Measurements from ENCODE around the gene ST7. TPM values are rescaled to one million over a fixed set of nuclear protein-coding genes. Genes with fewer than 3 reads are reported as not detected.

Gene ST7
- total RNA-seq, 1 experiment from 2014 or later: 14.7 TPM

DNA sequence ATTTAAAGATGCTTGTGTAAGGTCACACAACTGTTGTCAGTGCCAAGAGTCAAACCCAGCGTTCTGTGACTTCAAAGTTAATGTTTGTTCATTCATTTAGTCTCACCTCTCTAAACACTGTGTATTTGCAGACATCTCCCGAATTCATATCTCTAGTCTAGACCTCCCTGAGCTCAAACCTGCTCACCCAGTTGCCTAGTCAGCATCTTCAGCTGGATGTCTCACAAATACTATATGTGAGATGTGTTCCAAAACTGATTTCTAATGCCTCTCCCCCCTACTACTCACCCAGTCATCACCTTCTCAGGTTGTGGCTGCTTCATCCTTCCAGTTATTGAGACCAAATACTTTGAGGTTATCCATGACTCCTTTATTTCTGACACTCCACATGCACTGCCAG lies 91.4 kb downstream of the ST7 start:
- in situ Hi-C loops (cut with HindIII; ENCODE audit: low sequenced_read_pairs): no loop called here
- DNase-seq (ENCODE audit: low spot score): no peak

DNA sequence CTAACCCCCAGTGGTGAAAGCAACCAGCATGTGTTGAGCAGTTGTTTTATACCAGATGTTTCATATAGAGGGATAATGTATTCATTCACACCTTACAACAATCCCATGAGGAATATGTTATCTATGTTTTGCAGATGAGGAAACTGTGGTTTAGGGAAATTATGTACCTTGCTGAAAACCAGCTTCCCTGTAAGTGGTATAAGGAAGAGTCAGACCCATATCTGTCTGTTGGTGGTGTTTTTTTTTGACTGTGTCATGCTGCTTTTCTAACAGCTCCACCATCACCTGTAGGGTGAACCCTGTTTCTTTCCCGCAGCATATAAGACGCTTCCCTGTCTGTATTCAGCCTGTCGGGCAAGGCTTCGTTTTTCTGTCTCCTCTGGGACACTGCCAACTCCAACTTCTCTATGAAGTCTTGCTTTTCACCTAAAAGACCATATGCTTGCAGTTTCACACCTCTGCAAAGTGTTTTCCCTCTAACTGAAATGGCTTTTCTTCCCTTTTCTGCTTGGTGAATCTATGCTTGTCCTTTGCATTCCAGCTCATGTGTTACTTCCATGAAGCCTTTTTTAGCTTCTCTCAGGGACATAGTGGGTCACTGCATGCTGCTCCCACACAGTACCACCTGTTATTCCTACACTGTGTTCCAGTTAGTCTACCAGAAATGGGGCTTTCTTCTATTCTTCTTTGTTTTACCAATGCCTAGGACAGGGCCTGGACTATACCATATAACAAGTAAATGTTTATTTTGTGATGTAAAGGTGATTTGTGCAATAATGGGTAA lies 92.8 kb downstream of the ST7 start:
- DNase-seq (ENCODE audit: low spot score): peak; percentile 80
- in situ Hi-C loops (cut with HindIII; ENCODE audit: low sequenced_read_pairs): no loop called here

DNA sequence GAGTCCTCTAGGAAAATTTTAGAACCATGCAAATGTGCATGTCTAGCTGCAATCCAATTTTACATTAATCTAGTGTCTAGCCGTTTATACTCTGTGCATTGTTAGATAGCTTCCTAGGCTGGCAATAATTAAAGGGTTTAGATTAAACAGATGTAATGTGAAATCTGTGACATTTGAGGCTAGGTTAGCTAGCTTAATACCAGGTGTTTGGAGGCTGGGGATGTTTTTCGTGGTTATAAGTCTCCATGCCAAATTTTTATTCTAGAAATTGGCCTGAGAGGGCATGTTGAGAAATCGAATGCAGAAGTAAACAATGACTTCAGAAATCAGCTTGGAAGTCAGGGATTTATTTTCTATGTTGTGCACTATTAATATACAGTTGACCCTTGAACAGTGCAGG lies 94.2 kb downstream of the ST7 start:
- in situ Hi-C loops (cut with HindIII; ENCODE audit: low sequenced_read_pairs): no loop called here
- DNase-seq (ENCODE audit: low spot score): no peak

DNA sequence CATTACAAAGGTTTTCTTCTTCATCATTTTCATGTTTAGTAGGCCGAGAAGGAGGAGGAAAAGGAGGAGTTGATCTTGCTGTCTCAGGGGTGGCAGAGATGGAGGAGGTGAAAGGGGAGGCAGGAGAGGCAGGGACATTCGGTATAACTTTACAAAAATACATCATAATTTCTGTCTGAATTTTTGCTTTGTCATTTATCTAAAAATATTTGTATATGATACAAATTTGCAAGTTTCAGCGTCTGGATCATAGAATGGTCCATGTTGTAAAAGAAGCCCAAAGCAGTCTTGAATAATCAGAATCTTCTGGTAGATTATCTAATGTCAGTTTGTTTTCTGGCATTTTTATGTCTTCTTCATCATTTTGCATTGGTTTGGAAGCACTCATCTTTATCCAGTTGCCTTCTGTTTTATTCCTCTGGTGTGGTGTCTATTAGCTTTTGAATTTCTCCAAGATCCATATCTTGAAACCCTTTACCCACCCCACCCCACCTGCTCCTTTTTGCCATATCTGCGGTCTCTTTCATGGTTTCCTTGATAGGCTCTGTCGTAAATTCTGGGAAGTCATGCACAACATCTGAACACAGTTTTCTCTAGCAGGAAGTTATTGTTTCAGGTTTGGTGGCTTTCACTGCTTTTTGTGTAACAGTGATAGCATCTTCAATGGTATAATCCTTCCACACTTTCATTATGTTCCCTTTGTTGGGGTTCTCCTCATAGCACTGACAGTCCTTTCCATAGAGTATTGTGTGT lies 95.0 kb downstream of the ST7 start:
- in situ Hi-C loops (cut with HindIII; ENCODE audit: low sequenced_read_pairs): no loop called here

DNA sequence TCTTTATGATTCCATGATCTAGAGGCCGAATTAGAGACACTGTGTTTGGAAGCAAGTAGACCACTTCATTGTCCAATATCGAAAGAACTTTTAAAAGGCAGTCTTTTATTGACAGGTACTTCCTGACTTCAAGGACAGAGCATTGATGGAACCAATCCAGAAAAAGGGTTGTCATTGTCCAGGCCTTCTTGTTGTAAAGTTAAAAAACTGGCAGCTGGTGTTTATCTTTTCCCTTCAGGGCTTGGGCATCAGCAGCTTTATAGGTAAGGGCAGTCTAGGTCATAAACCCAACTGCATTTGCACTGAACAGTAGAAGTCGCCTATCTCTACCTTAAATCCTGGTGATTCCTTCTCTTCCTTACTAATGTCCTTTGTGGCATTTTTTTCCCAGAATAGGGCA lies 95.6 kb downstream of the ST7 start:
- no peak for DNase-seq (ENCODE audit: low spot score)
- in situ Hi-C loops (cut with HindIII; ENCODE audit: low sequenced_read_pairs): no loop called here

More for the DNA sequence above, 95.0 kb downstream of the ST7 start:
- no peak for DNase-seq (ENCODE audit: low spot score)

DNA sequence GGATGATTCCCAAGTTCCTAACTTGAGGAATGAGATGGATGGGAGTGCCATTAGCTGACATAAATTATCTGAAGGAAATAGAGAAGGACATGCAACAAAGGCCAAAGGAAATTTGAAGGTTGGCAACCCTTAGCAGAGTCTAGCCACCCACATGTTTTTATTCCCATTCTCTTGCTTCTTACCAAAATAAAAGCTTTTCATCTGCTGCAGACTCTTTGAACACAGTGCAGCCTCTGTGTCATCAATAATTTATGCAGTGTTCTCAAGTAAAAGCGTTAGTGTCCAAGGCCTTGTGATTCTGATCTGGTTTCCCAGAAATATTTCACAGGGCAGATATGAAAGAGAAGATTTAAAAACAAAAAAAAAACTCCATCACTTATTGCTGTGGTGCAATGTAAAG lies 98.5 kb downstream of the ST7 start:
- in situ Hi-C loops (cut with HindIII; ENCODE audit: low sequenced_read_pairs): no loop called here
- no peak for DNase-seq (ENCODE audit: low spot score)

DNA sequence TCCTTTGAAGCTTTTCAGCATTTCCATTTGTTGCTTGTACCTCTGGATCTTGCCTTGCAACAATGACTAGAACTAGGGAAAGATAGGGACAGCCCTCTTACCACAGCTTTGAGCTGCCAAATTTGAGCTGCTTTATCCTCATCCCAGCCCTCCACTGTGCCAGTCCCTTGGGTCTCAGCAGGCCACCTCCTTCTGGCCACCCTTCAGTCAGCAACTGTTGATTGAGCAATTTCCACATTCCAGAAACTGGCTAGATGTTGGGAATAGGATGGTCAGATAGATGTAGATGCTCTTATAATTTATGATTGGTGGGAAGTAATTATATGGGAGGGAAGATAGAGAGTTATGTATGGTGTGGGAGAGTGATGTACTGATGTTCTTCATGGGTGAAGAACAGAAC lies 100.1 kb downstream of the ST7 start:
- DNase-seq (ENCODE audit: low spot score): no peak
- in situ Hi-C loops (cut with HindIII; ENCODE audit: low sequenced_read_pairs): no loop called here

DNA sequence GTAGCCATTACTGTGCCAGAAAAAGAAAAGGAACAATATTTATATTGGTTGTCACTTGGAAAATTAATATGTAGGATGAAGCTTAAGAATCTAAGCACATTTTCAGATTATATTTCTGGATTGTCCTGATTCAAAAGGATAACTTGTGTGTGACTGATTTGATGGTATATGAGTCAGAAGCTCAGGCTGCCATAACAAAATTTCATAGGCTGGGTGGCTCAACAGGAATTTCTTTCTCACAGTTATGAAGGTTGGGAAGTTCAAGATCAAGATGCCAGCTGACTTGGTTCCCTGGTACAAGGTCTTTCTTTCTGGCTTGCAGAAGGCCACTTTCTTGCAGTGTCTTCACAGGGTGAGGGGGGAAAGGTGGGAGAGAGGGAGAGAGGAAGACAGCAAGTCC lies 108.5 kb downstream of the ST7 start:
- in situ Hi-C loops (cut with HindIII; ENCODE audit: low sequenced_read_pairs): no loop called here

DNA sequence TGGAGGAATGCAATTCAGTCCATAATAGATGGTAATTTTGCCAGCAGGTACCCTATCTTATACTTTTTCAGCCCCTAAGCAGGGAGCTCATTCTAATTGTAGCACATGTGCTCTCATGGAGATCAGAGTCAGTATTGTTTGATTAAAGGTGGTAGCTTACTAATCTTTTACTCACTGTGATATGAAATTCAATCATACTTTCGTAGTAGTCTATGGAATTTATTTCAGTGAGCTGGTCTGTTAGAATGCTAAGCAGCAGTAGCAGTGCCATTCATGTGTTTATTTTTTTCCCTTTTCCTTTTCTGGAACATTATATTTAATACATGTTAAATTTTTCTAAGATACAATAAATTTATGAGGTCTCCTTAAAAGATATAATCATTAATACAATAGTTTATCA lies 109.0 kb downstream of the ST7 start:
- in situ Hi-C loops (cut with HindIII; ENCODE audit: low sequenced_read_pairs): no loop called here
- no peak for DNase-seq (ENCODE audit: low spot score)

More for the DNA sequence above, 108.5 kb downstream of the ST7 start:
- DNase-seq (ENCODE audit: low spot score): no peak

DNA sequence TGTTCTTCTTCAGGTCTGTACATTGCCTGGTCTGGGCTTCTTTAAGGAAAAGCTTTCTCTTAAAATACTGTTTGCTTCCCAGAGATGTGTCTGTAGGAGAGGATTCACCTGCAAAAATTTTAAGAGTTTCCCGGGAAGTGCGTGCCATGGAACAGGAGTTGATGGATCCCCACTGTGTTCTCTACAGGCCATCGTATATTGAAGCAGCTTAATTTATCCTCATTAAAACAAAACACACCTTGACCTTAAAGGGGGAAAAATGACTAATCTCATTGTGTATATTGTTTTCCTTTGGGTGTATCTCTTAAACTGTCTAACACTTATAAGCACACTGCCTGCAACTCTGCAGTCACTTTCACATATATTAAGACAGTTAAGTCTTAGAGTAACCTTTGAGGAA lies 111.4 kb downstream of the ST7 start:
- in situ Hi-C loops (cut with HindIII; ENCODE audit: low sequenced_read_pairs): no loop called here

DNA sequence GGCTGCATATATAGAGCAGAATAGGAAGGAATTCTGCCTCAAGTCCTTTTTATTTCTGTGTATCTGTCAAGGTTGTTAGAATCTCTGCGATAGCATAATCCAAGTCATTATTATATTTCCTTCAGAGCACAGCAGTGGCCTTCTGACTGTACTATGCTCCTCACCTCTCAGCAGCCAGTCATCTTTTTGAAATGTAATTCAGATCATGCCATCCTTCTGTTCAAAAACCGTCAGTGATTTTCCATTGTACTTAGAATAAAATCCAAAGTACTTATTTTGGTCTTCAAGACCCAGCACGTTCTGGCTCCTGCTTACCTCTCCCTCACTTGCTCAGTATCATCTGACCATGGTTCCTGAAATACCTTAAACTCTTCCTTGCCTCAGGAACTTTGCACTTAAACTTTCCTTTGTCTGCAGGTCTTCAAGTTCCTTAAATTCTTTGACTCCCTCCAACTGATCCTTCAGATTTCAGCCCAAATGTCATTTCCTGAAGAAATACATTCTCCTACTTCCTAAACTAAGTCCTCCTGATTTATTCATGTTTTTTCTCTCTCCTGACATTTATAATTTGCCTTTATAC lies 112.4 kb downstream of the ST7 start:
- in situ Hi-C loops (cut with HindIII; ENCODE audit: low sequenced_read_pairs): no loop called here
- peak; percentile 75 for DNase-seq (ENCODE audit: low spot score)

More for the DNA sequence above, 111.4 kb downstream of the ST7 start:
- DNase-seq (ENCODE audit: low spot score): no peak

DNA sequence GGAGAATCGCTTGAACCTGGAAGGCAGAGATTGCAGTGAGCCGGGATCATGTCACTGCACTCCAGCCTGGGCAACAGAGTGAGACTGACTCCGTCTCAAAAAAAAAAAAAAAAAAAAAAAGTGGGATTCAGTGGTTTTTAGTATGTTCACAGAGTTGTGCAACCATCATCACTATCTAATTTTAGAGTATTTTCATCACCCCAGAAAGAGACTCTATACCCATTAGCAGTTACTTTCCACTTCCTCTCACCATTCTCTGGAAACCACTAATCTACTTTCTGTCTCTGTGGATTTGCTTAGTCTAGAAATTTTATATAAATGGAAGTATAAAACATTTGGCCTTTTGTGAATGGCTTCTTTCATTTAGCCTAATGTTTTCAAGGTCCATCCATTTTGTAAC lies 113.4 kb downstream of the ST7 start:
- in situ Hi-C loops (cut with HindIII; ENCODE audit: low sequenced_read_pairs): no loop called here
- DNase-seq (ENCODE audit: low spot score): no peak

DNA sequence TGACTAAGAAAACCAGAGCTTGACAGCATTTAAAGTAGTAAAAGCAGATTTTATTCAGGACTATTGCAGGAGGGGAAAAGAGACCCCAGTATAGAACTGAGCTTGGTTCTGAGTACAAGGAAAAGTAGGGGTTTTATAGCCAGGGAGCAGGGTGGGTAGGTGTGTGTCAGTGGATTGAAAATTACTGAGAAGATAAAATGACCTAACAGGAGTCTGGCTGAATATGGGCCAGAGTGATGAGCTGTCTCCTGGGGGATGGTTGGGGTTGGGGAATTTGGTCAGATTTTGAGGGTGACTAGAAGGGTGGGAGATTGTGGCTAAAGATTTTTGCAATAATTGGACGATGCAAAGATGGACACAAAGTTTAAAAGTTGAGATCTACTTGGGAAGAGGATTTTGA lies 114.0 kb downstream of the ST7 start:
- no peak for DNase-seq (ENCODE audit: low spot score)
- in situ Hi-C loops (cut with HindIII; ENCODE audit: low sequenced_read_pairs): no loop called here

DNA sequence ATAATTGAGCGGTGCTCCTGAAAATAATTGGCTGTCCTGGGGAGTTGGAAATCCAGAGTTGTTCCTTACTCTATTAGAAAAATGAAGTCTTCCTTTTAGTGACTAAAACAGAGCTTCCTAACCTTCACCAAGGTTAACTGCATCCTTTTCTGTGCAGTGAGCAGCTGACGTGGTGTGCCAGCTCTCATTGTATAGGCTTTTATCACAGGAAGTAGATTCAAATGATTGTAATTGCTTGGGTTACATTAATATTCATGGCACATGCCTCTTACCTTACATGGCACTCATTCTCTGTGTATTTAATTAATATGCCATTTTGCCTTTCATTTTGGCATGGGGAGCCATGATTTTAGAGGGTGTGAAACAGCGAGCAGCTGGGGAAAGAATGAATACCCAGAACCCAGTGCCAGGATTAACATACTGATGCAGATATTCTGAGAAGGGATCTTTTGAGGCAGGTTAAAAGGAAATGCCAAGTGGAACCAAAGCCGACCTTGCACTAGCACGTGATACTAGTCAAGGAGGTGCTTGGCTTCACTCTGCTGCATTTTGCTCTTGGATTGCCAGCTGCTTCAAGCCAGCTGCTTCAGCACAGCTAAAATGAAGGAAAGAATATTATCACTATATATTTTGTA lies 115.3 kb downstream of the ST7 start:
- in situ Hi-C loops (cut with HindIII; ENCODE audit: low sequenced_read_pairs): no loop called here
- peak; percentile 75 for DNase-seq (ENCODE audit: low spot score)

DNA sequence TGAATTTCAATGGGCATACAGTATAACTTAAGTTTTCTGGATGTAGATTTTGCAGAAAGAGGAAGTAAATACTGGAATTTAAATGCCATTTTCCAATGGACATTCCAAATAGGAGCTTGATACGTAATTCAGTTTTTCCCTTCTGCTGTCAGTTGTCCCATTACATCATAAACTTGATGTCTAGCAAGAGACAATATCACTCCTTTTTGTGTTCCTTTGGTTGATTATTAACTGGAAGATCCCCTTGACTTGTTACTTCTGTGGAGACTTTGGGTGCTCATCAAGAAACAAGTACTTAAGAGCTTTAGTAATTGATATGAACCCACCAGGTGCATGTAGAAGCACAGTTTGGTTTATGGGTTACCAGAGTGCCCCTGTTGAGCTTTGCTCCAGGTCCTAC lies 116.1 kb downstream of the ST7 start:
- no peak for DNase-seq (ENCODE audit: low spot score)
- in situ Hi-C loops (cut with HindIII; ENCODE audit: low sequenced_read_pairs): no loop called here

DNA sequence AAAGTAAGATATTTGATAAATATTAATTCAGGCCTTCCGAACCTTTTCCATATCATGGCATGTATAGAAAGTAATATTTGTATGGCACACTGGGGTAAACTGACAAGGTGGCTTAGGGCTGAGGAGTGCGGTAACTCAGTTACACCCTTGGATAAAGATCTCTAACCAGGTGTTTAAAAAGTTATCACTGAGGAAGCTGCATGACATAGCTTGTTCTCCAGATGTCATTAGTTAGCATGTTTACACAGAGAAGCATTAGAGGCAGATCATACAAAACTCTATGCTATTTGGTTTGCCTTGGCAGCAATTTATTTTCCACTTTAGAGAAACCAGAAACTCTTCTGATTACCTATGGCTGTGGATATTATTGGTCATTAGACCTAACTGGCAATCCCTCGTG lies 118.2 kb downstream of the ST7 start:
- in situ Hi-C loops (cut with HindIII; ENCODE audit: low sequenced_read_pairs): no loop called here
- DNase-seq (ENCODE audit: low spot score): no peak

DNA sequence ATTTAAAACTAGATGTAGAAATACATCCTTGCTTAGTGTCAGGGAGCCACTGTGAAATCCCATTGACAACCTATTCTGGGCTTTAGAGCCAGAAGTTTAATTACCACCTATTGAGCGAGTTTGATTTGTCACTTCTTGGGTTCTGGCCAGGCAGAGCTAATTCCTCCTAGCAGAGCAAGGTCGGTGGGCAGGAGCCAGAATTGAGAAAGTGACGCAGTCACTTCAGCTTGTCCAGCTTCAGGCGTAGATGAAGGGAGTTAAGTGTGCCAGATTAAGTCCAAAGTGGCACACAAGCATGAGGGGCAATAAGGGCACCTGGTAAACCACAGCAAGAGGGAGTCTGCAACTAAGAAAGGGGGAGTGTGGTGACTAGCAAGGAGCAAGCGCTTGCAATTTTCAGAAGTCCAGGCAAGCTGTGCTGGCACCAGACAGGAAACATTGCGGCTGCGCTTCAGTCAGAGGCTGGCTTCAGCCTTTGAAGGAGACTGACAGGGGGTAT lies 119.4 kb downstream of the ST7 start:
- DNase-seq (ENCODE audit: low spot score): peak; percentile 96
- in situ Hi-C loops (cut with HindIII; ENCODE audit: low sequenced_read_pairs): no loop called here

DNA sequence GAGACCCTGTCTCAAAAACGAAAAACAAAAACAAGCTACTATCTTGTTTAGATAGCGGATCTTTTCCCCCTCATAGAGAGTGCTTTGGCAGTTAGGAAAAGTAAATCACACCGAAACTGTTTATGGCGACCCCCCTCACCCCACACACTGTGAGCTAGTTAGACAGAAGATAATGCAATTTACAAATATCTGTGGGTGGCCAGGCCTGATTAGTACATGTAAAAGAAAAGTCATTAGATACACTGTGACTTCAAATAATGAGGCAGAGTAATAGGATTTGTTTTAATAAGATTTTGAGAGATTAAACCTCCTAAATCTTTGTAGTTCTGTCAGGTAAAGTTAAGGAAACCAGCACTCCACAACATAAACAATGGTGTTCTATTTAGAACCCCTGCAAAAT lies 121.1 kb downstream of the ST7 start:
- in situ Hi-C loops (cut with HindIII; ENCODE audit: low sequenced_read_pairs): no loop called here
- DNase-seq (ENCODE audit: low spot score): no peak

DNA sequence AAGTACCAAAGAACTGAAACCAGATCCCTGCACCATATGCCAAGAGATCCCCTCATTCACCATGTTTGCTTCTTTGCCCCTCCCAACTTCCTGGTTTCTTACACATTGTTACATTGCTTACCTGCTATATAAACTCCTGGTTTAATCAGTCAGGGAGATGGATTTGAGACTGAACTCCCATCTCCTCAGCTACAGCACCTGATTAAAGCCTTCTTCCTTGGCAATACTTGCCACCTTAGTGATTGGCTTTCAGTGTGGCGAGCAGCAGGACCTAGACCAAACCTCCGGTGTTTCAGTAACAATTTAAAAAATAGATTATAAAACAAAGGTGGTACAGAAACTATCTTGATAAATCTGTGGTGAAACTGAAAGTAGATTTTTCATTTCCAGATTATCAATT lies 122.6 kb downstream of the ST7 start:
- no peak for DNase-seq (ENCODE audit: low spot score)
- in situ Hi-C loops (cut with HindIII; ENCODE audit: low sequenced_read_pairs): no loop called here

DNA sequence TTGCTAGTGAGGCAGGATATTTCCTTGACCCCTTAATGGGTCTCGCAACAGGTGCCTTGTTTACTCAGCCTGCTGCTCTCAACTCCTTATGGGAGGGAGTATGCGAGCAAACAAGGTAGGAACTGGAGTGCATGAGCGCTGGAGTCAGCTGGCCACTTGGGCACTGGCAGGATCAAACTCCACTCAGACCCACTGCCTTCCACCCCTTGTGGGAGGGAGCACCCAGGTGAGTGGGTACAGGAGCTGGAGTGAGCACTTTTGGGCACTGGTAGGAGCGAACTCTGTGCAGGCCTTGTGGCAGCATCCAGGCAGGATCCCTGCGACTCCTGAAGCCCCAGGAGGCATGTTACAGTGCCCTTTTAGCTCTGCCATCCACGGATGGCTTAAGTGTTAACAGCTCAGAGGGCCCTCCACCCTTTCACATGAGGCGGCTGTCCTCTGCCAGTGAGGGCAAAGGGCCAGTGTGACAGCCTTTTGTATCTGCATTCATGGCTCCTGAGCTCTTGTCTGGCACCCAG lies 123.2 kb downstream of the ST7 start:
- DNase-seq (ENCODE audit: low spot score): peak; percentile 72
- in situ Hi-C loops (cut with HindIII; ENCODE audit: low sequenced_read_pairs): no loop called here
